Measurements from ENCODE around the gene TERB2.
"Not testable (repeated sequence)": the region's sequence is repeated elsewhere in the genome, so short reads cannot be mapped to it uniquely, and the experiment has no call there.

TERB2 gene, protein sequence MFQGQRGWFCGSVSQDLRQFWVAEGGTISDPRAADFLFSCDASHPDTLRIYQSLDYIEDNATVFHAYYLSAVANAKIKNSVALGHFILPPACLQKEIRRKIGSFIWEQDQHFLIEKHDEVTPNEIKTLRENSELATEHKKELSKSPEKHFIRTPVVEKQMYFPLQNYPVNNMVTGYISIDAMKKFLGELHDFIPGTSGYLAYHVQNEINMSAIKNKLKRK

DNA sequence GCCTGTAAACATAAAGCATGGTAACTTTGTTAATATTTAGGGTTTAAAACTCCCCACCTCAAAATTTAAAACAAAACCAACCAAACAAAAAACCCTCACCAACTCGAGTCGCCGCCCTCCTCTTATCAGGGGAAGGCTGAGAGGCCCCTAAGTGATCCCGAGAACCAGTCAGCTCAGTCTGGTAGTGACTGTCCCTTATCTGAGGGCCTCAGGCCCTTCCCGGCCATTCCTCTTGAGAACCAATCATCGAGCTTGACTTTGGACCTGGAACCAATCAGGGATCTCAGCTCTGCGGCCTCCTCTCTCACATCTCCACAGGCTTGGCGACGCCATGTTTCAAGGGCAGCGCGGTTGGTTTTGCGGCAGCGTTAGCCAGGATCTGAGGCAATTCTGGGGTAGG lies at the start of gene TERB2:
TERB2 (plus strand) TSS at position 300 of the 400 bp plus-strand sequence; CDS start at position 332, 32 bp downstream.
- no peak for DNase-seq (ENCODE audit: low read depth, low spot score)

DNA sequence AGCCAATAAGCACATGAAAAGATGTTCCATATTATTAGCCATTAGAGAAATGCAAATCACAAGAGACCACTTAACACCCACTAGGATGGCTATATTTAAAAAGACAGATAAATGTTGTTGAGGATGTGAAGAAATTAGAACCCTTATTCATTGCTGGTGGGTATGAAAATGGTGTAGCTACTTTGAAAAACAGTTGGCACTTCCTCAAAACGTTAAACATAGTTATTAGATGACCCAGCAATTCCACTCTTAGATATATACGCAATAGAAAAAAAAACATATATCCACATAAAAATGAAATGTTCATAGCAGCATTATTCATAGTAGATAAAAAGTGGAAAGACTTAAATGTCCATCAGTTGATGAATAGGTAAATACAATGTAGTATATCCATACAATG lies 47.1 kb upstream of the TERB2 start:
- no peak for DNase-seq (ENCODE audit: low read depth, low spot score)

DNA sequence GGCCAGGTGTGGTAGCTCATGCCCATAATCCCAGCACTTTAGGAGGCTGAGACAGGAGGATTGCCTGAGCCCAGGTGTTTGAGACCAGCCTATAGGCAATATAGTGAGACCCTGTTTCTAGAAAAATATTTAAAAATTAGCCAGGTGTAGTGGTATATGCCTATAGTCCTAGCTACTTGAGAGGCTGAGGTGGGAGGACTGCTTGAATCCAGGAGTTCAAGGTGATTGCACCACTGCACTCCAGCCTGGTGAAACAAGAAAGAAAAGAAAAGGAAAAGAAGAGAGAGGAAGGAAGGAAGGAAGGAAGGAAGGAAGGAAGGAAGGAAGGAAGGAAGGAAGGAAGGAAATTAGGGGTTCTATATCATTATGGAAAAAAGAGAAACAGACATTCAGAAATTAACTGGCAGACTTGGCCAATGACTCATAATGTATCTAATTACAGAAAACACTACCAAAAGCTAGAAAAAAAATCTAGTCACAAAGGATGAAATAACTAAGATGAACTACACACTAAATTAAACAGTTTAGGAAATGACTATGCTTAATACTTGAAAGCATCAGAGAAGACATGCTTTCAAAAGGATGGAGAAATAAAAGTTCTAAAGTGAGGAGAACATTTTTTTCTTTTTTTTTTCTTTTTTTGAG lies 45.4 kb upstream of the TERB2 start:
- no peak for DNase-seq (ENCODE audit: low read depth, low spot score)

DNA sequence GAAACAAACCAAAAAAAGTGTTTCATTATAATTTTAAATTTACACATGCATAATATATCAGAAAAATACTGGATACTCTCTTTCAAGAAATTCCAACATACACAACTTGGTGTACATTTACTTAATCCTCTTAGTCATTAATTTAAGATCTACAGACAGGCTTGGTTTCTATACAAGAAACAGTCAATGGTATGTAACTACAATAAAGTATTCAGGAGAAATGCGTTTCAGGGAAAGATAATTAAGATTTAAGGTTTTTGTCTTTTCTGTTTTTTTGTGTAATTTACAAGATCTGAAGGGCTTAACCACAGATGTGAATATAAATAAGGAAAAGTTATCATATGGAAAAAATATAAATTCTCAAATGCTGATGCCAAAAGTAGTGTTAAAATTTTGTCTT lies 44.3 kb upstream of the TERB2 start:
- not testable (repeated sequence) for DNase-seq (ENCODE audit: low read depth, low spot score)

DNA sequence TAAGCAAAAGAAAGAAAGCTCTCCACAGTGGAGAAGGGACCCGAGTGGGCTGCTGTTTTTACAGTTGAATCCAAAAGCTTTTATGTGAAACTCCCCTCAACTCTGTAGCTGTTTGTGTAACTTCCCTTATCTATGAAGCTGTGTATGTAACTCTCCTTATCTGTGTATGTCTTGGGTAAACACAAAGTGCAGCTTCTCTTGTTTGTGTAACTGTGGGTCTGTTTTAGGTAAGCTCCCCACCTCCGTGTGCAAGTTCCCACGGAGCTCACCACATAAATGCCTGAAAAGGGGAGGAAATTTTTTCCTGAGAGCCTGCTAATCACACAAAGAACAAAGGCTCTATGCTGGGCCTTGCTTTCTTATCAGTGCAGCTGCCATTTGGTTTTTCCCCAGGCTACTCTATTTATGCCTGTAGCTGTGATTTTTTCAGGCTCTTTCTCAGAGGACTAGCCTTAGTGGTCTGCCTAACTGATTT lies 43.5 kb upstream of the TERB2 start:
- not testable (repeated sequence) for DNase-seq (ENCODE audit: low read depth, low spot score)

DNA sequence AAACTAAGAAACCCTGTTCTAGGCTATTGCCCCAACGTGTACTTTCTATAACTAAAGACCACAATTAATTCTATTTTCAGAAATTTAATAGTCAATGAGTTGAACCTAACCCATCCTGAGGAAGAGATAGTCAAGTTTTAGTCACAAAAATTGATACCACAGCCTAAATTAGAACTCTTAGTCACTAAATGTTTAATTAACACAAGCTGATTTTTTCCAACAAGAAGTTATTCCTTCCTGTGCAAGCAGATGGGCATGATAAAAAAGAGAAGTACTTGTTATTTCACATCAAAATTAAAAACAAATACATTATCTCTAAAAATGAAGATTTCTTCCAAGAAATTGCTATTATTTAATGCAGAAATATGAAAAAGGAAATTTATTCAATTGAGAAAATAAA lies 38.4 kb upstream of the TERB2 start:
- no peak for DNase-seq (ENCODE audit: low read depth, low spot score)

DNA sequence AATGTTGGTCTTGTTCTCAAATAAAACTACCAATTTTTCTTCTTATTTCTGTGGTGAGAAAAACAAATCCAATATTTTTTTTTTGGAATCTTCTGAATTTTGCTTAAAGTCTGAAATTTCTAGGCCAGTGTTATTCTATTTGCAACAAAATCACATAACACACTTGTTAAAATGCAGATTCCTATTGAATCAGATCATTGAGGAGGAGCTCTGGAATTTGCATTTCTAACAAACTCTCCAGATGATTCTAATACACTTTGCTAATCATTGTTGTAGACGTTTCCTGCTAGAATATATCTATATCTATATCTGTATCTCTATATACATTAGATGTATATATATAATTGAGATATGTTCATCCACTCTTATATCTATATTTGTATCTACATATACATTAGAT lies 27.8 kb upstream of the TERB2 start:
- not testable (repeated sequence) for DNase-seq (ENCODE audit: low read depth, low spot score)

DNA sequence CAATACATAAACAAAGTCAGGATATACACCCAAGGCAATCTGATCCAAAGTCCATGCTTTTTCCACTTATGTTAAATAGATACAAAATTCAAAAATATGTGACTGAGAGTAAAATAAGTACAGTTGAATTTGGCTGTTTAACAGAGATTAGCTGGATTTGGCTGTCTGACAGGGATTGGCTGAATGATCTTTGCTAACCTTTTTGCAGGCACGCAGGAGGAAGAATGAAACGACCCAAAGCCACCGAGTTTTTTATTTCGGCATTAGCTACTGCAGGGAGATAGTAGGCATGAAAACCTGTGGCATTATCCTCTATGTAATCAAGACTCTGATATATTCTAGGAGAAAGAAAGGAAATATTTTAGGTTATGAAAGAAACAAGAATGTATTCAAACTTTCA lies 26.2 kb upstream of the TERB2 start:
- DNase-seq (ENCODE audit: low read depth, low spot score), result not testable (repeated sequence)

DNA sequence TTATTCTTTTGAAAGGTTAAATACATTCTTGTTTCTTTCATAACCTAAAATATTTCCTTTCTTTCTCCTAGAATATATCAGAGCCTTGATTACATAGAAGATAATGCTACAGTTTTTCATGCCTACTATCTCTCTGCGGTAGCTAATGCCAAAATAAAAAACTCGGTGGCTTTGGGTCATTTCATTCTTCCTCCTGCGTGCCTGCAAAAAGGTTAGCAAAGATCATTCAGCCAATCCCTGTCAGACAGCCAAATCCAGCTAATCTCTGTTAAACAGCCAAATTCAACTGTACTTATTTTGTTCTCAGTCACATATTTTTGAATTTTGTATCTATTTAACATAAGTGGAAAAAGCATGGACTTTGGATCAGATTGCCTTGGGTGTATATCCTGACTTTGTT lies 1.8 kb downstream of the TERB2 start:
- DNase-seq (ENCODE audit: low read depth, low spot score), result not testable (repeated sequence)

DNA sequence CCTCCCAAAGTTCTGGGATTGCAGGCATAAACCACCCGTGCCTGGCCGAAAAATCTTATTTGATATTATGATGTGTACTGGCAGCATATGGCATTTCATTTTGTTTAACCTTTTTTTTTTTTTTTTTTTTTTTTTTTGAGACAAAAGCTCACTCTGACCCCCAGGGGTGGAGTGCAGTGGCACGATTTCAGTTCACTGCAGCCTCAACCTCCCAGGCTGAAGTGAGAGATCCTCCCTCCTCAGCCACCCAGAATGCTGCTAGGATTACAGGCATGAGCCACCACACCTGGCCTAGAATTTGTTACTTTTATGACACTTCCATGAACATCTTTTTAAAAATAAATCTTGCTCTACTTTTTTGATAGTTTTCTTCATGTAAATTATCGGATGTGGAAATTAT lies 12.0 kb downstream of the TERB2 start:
- DNase-seq (ENCODE audit: low read depth, low spot score), result no peak

DNA sequence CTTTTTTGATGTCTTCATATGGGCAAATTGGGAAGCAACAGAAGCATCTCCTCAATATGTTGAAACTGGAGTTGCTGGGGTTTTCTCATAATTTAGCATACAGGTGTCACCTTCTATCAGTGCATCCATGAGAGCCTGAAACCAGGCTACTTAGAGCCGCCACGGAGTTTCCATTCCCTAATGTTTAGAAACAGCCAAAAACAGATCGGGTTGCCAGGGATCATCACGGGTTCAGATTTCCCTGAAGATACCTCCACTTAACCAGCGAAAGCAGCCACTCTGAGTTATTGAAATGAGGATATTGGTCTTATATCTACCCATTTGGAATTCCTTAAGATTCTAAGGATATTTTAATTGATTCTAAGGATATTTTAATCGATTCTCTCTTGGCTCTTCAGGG lies 14.5 kb downstream of the TERB2 start:
- DNase-seq (ENCODE audit: low read depth, low spot score), result no peak

DNA sequence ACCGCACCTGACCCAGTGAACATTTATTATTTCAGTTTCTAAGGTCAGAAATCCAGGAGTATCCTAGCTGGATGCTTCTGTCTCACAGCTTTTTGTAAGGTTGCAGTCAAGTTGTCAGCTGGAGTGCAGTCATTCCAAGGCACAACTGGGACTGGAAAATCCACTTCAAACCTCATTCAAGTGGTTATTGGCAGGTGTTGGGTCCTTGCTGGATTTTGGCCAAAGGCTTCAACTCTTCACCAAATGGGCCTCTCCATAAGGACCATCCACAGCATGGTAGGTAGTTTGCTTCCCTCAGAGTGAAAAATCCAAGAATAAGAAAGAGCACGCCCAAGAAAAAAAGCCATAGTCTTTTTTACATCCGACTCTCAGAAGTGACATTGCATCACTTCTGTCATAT lies 19.7 kb downstream of the TERB2 start:
- not testable (repeated sequence) for DNase-seq (ENCODE audit: low read depth, low spot score)

DNA sequence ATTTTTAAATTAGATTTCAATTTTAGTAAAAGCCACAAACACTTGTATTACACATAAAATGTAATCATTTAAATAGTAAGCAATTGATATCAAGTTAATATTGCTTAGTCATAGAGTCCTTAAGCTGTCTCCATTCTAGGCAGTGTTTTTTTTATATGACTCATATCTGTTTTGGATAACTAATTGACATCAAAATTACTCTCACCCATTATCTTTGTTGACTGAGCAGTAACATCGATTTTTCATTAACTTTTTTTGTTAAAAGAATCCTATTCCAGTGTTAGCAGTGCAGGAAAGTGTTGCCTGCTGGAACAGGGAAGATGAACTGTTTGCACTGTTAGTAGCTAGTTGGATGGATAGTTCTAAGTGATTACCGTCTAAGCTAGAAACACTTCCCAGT lies 21.3 kb downstream of the TERB2 start:
- DNase-seq (ENCODE audit: low read depth, low spot score), result not testable (repeated sequence)

DNA sequence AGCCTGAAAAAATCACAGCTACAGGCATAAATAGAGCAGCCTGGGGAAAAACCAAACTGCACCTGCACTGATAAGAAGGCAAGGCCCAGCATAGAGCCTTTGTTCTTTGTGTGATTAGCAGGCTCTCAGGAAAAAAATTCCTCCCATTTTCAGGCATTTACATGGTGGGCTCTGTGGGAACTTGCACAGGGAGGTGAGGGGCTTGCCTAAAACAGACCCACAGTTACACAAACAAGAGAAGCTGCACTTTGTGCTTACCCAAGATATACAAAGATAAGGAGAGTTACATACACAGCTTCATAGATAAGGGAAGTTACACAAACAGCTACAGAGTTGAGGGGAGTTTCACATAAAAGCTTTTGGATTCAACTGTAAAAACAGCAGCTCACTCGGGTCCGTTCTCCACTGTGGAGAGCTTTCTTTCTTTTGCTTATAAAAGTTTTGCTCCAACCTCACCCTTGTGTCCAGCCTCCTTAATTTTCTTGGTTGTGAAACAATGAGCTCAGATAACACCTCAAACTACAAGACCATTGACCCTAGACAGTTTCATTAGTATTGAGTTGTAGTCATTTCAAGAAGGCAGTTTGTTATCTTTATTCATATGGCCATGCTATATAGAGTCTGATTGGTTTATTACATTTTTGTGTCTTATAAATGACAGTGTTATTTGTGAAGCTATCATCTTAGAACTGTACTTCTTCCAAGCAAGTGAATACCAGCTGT lies 23.3 kb downstream of the TERB2 start:
- DNase-seq (ENCODE audit: low read depth, low spot score), result not testable (repeated sequence)

DNA sequence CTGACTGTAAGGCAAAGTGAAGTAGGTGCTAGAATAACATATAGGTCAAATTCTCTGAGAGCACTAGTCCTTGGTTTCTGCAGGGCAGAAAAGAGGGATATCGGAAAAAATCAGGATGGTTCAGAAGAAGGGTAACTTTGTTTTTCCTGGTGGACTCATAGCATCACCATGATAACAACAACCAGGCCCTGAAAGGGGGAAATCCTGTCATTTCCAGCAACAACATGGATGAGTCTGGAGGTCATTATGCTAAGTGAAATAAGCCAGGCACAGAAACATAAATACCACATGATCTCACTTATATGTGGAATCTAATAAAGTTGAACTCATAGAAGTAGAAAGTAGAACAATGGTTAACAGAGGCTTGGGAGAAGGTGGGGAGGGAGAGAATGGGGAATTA lies 27.7 kb downstream of the TERB2 start:
- DNase-seq (ENCODE audit: low read depth, low spot score), result not testable (repeated sequence)

DNA sequence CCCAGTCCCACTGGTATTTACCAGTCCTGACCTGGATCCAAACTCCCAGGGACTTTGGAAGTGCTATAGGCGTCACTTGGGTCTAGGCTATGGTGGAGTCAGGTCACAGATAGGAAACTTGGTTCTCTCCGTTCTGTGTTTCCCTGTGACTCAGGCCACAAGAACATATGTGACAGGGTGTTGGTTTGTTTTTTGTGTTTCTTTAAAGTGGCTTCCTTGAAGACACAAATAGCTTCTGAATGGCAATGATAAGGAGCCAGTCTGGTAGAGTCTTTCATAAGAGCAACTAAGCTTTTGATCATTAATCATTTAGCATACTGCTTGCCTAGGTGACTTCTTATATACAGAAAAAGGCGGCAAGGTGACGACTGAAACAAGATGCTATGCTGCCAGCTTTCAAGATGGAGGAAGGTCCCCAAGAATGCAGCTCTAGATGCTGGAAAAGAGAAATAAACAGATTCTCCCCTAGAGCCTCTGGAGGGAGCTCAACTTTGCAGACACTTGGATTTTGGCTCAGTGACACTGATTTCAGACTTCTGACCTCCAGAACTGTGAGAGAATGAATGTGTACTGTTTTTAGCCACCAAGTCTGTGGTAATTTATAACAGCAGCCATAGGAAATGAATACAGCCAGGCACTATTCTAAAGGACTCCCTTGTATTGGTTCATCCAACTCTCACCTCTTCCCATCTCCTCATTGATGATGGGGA lies 30.0 kb downstream of the TERB2 start:
- DNase-seq (ENCODE audit: low read depth, low spot score), result not testable (repeated sequence)

DNA sequence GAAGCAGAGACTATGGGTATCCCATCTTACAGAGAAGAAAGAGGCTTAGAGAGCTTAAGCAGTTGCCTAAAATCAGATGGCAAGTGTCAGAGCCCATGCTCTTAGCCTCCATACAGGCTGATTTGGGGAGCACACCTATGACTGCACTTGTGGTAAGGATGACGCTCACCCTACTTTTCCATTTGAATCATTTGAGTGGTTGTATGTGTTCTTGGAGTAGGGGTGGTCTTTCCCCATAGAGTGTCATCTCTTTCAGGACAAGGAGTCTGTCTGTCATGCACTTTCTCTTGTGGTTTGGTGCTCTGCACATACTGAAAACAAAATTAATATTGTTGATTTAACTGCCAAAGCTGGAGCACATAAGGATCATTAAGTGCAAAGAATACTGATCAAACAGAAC lies 31.2 kb downstream of the TERB2 start:
- not testable (repeated sequence) for DNase-seq (ENCODE audit: low read depth, low spot score)

DNA sequence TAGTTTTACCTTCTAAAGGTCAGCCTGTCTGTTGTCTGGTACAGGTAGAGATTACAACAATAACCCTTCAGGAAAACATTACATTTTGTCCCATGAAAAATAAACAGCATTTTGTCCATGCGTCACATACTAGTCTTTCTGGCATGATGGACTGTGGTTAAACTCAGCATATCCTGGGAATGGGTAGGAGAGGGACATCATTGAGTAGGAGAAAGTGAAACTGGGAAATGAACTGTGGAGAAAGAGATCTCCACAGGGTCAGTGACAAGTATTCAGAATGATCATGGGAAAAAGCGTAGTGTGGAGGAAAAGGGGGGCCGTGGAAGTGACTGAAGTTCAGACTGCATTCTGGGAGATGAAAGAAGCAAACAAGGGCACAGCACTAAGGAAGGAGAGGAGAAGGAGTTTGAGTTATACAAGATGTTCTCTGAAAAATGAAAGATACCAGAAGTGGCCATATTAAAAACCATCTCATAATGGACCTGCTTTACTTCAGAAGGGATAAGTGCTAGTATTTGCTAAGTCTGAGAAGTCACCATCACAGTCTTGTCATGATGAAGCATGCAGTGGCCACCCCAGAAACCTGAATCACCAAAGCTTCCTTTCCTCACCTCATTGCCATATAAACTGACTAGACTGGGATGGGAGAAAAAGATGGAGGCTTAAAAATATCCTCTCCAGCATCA lies 31.8 kb downstream of the TERB2 start:
- DNase-seq (ENCODE audit: low read depth, low spot score), result not testable (repeated sequence)

DNA sequence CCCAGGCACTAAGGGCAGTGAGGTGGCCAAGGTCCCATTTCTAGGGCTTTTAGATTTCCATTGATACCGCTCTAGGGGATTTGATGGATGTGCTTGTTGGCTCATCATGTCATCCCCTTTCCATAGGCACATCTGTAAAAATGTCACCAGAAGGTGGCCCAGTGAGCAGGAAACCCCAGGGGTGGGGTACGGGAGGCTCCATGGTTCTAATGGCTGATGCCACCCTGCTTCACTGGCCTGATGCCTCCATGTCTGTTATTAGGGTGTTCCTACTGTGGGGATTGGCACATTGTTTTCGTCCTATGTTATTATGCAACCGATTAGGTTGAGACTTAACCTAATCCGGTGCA lies 32.4 kb downstream of the TERB2 start:
- DNase-seq (ENCODE audit: low read depth, low spot score), result not testable (repeated sequence)

DNA sequence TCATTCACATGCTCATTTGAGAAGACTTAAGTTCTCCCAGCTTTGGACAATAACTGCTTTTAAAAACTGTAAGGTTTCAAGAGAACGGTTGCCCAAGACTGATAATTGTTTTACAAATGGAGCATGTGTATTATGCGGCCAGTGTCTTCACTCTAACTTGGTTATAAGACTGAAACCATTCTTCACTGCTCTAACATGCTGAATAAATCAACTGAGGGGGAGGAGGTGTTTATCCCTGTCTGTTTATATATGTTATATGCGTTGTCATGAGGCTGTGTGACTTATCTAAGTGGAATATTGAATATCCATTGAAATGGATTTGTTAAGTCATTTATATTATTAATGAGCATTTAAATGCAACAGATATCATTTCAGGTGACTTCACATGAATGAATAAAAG lies 41.1 kb downstream of the TERB2 start:
- DNase-seq (ENCODE audit: low read depth, low spot score), result not testable (repeated sequence)

DNA sequence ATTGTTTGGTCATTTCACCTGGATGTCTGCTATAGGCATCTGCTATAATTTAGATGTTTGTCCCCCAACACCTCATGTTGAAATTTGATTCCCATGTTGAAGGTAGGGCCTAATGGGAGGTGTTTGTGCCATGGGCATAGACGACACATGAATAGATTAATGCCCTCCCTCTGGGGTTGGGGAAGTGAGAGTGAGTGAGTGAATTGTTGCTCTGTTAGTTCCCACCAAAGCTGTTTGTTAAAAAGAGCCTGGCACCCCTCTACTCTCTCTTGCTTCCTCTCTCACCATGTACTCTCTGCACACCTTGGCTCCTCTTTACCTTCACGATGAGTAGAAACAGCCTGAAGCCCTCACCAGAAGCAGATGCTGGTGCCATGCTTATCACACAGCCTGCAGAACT lies 42.6 kb downstream of the TERB2 start:
- no peak for DNase-seq (ENCODE audit: low read depth, low spot score)

DNA sequence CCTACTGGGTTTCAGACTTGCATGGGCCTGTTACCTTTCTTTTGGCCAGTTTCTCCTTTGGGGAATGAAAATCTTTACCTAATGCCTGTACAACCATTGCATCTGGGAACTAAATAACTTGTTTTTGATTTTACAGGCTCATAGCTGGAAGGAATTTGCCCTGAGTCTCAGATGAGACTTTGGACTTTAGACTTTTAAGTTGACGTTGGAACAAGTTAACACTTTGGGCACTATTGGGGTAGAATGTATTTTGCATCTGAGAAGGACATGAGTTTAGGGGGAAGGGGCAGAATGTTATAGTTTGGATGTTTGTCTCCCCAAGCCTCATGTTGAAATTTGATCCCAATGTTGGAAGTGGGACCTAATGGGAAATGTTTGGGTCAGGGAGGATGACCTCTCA lies 44.7 kb downstream of the TERB2 start:
- not testable (repeated sequence) for DNase-seq (ENCODE audit: low read depth, low spot score)
